Lung (tissue), 12 donors: ENCODE results near the gene RNF10. TPM values are rescaled to one million over a fixed set of nuclear protein-coding genes. Genes with fewer than 3 reads are reported as not detected.
A peak's percentile ranks its signal among the peaks of the same experiment; 100 is the strongest.

ENCODE experiments used
- ATAC-seq: fragments of 200-7000 bp; cut with Tn5 transposase; one replicate; pipeline ENCODE4 v1.9.1; 2020; ENCODE audit warnings: moderate number of reproducible peaks; ENCODE audit not compliant: insufficient read depth, low FRiP score
- DNase-seq, 3 donors: peaks; one replicate each; pipeline ENCODE4 v3.0.0-alpha.2; 2013 to 2017
- H3K27ac ChIP-seq, 2 donors: one replicate each; pipeline ENCODE4 v1.5.1; 2013; ENCODE audit warnings: mild to moderate bottlenecking in 2 of 2, moderate library complexity in 2 of 2, control low read depth in 1 of 2, inconsistent platforms in 1 of 2, low read depth in 1 of 2, low read length in 1 of 2
- H3K27me3 ChIP-seq, 3 donors: one replicate each; pipeline ENCODE4 v1.5.1; 2013; ENCODE audit warnings: low read length in 2 of 3; ENCODE audit not compliant: control insufficient read depth in 3 of 3, insufficient read depth in 3 of 3
- H3K36me3 ChIP-seq, 4 donors: one replicate each; pipeline ENCODE4 v1.5.1; 2013; ENCODE audit warnings: low read length in 4 of 4, mild to moderate bottlenecking in 1 of 4, moderate library complexity in 1 of 4; ENCODE audit not compliant: control insufficient read depth in 4 of 4, insufficient read depth in 4 of 4
- H3K4me1 ChIP-seq, 5 donors: one replicate each; pipeline ENCODE4 v1.5.1; 2013; ENCODE audit warnings: low read length in 5 of 5, mild to moderate bottlenecking in 2 of 5, moderate library complexity in 1 of 5; ENCODE audit not compliant: control insufficient read depth in 5 of 5, insufficient read depth in 5 of 5
- H3K4me3 ChIP-seq: one replicate; pipeline ENCODE4 v1.5.1; 2013; ENCODE audit warnings: mild to moderate bottlenecking, control low read depth, moderate library complexity
- H3K9ac ChIP-seq, 2 donors: one replicate each; pipeline ENCODE4 v1.5.1; 2013; ENCODE audit warnings: low read length in 2 of 2, control low read depth in 1 of 2; ENCODE audit not compliant: insufficient read depth in 1 of 2
- H3K9me3 ChIP-seq, 4 donors: one replicate each; pipeline ENCODE4 v1.5.1; 2013; ENCODE audit warnings: low read length in 3 of 4, mild to moderate bottlenecking in 1 of 4, moderate library complexity in 1 of 4; ENCODE audit not compliant: control insufficient read depth in 4 of 4, insufficient read depth in 3 of 4
- CTCF ChIP-seq: IDR thresholded peaks from 2 replicates; pipeline ENCODE4 v1.5.1; 2012; ENCODE audit warnings: mild to moderate bottlenecking; ENCODE audit errors: control extremely low read depth, extremely low read depth
- WGBS, 2 donors: extraction: QIAGEN DNeasy Blood & Tissue Kit; methylation state at CpG; one replicate each; pipeline ENCODE4 v1.1.7; 2013; 5-methylcytosine and 5-hydroxymethylcytosine counted together
- polyA plus RNA-seq, 2 donors: library from polyadenylated mRNA; stranded (reverse); fragments of 200-250 nt; gene quantifications; one replicate each; pipeline ENCODE4 v1.2.1, GENCODE V29; 2013
- total RNA-seq, 2 donors: library from RNA; depleted of rRNA in 1 of 2; stranded (reverse); fragments of >200 nt in 1 of 2; gene quantifications; one replicate each; pipeline ENCODE4 v1.2.1, GENCODE V29; 2014 to 2021
- donor health status: control.
- donor health status: control.
- donor health status: Bipolar disorder and iron deficiency.
- donor health status: healthy.
- donor health status: DM: yes; HTN: yes; CAD: no.

Gene RNF10
- total and polyA plus RNA-seq, 4 donors, result 112 to 207 (median 175) TPM

DNA sequence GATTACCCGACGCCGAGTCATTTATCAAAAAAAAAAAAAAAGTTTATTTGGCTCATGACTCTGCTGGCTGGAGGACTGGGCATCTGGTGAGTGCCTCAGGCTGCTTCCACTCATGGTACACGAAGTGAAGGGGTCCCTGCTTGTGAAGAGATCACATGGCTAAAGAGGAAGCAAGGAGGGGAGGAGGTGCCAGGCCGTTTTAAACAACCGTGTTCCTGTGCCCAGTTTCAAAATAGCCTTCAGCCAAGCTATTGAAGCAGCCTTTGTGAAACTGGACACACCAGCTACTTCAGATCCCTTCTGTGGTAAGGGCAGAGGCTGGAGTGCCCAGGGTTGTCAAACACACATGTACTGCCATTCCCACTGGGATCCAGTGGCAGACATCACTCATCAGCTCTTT, 39.4 kb downstream of the RNF10 start:
- DNase-seq, result no peak
- Histone ChIP-seq H3K27me3 (no peaks in the 10 kb centered on the region), H3K9me3 (no peaks in the 10 kb centered on the region), H3K27ac (no peak overlapping the region), H3K36me3 (peaks cover 46 to 68% (median 62%) of the 10 kb centered on the region in 4 donors), H3K9ac (no peak overlapping the region), H3K4me1 (no peaks in the 10 kb centered on the region), H3K4me3 (no peak overlapping the region)
- no peak for ATAC-seq
- TF ChIP-seq CTCF, result no peak
- WGBS, 2 donors, result 52 to 61% methylated on average over 6 of the region's 6 CpGs

DNA sequence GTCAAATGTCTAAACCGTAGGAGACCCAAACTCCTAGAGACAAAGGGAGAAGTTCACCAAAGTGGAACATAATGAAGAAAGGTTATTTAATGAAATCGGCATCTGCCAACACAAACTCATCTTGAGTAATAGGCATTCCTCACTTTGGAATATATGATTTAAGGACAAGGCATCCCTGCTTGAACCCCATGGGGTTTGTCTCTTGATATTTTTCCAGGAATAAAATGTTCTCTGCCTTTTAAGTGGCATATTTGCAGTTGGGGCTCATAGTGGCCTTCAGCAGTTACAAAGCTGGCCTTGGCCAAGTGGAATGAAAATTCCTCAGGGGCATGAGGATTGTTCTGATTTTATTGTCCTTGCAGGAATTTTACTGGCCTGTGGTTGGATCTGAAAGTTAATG, 40.0 kb downstream of the RNF10 start:
- Histone ChIP-seq H3K27ac (no peak overlapping the region), H3K36me3 (peaks cover 48 to 69% (median 63%) of the 10 kb centered on the region in 4 donors), H3K4me1 (no peaks in the 10 kb centered on the region), H3K9ac (no peak overlapping the region), H3K27me3 (no peaks in the 10 kb centered on the region), H3K4me3 (no peak overlapping the region), H3K9me3 (no peaks in the 10 kb centered on the region)
- WGBS, 2 donors, result 84 to 90% methylated on average over 2 of the region's 2 CpGs
- DNase-seq (no peak), ATAC-seq (no peak)
- TF ChIP-seq CTCF, result no peak

DNA sequence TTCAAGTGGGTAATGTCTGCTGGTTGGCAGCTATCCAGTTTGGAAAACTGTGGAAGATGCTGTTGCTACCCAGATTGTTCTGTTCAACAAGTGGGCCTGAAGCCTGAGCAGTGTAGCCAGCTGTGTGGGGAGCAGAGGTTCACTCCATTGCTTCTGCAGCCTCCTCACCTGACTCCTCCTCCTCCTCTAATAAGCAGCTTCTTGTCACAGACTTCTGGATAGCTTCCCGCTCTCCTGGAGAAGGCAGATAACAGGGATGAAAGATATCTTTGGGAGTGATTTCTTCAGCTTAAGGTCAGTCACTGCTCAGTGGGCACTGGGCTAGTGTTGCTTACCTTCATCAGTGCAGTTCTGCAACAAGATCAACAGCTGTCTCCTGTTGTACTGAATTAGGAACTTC, 45.0 kb downstream of the RNF10 start:
- Histone ChIP-seq H3K36me3 (peaks cover 35 to 43% (median 37%) of the 10 kb centered on the region in 4 donors), H3K4me1 (peaks cover 0 to 20% (median 2%) of the 10 kb centered on the region in 5 donors), H3K4me3 (no peak overlapping the region), H3K27ac (no peak overlapping the region), H3K27me3 (peaks cover 0 to 7% (median 3%) of the 10 kb centered on the region in 3 donors), H3K9me3 (no peaks in the 10 kb centered on the region), H3K9ac (no peak overlapping the region)
- TF ChIP-seq CTCF, result no peak
- WGBS, 2 donors, result 95 to 100% methylated on average over 1 of the region's 1 CpG
- no peak for ATAC-seq
- peak in 1 of 3 donors; percentile 20 for DNase-seq
